Caco-2 (cell line): ENCODE data around the gene MRPL40. TPM values are rescaled to one million over a fixed set of nuclear protein-coding genes. Genes with fewer than 3 reads are reported as not detected.
A peak's percentile ranks its signal among the peaks of the same experiment; 100 is the strongest.

Source experiments
- BruUV-seq: library from RNA; stranded (reverse); fragments of 400-500 nt; replicated peaks from 2 replicates; lab custom pipeline; 2021; lab: Mats Ljungman, UMichigan
- CTCF ChIA-PET: fragments of 300-600 bp; sonication (Branson Sonifier 250); formaldehyde crosslinking; loops from one replicate; lab custom pipeline; 2022; ENCODE audit warnings: antibody characterized with exemption; lab: Charles Lee
- POLR2A ChIA-PET: fragments of 300-600 bp; sonication (Branson Sonifier 250); formaldehyde crosslinking; loops from one replicate; lab custom pipeline; 2022; ENCODE audit warnings: antibody characterized with exemption; lab: Charles Lee
- DNase-seq, 2 experiments: peaks; one replicate each; pipeline versions ENCODE4 v3.0.0 to v3.0.0-alpha.2; 2020 to 2022
- H3K27me3 ChIP-seq: replicated peaks from 2 replicates; pipeline ENCODE4 v1.6.0; 2011; ENCODE audit warnings: low read length; ENCODE audit not compliant: control insufficient read depth, insufficient read depth
- H3K36me3 ChIP-seq: 2 replicates; pipeline ENCODE4 v1.5.1; 2011; ENCODE audit warnings: low read length; ENCODE audit not compliant: control insufficient read depth, insufficient read depth
- H3K4me1 ChIP-seq: fragments of 250-450 bp; sonication (Bioruptor Pico); 2 replicates; pipeline ENCODE4 v1.5.1; 2020; ENCODE audit warnings: mild to moderate bottlenecking
- H3K4me3 ChIP-seq: 2 replicates; pipeline ENCODE4 v1.5.1; 2011; ENCODE audit warnings: low read depth, mild to moderate bottlenecking, control low read depth, low read length
- H3K9me3 ChIP-seq: fragments of 250-450 bp; sonication (Bioruptor Pico); 2 replicates; pipeline ENCODE4 v1.5.1; 2020; ENCODE audit warnings: mild to moderate bottlenecking, moderate library complexity
- H3K27ac Mint-ChIP-seq: one replicate; pipeline ENCODE4 v1.8.0; 2022; ENCODE audit warnings: mixed read lengths; ENCODE audit not compliant: unreplicated experiment
- H3K27me3 Mint-ChIP-seq: one replicate; pipeline ENCODE4 v1.8.0; 2022; ENCODE audit warnings: mixed read lengths; ENCODE audit not compliant: insufficient read depth, unreplicated experiment
- H3K36me3 Mint-ChIP-seq: one replicate; pipeline ENCODE4 v1.8.0; 2022; ENCODE audit warnings: mild to moderate bottlenecking, mixed read lengths; ENCODE audit not compliant: insufficient read depth, unreplicated experiment
- H3K4me1 Mint-ChIP-seq: one replicate; pipeline ENCODE4 v1.8.0; 2022; ENCODE audit warnings: low read depth, mixed read lengths; ENCODE audit not compliant: unreplicated experiment
- H3K4me3 Mint-ChIP-seq: one replicate; pipeline ENCODE4 v1.8.0; 2022; ENCODE audit warnings: mild to moderate bottlenecking, moderate library complexity, mixed read lengths; ENCODE audit not compliant: unreplicated experiment
- H3K9me3 Mint-ChIP-seq: one replicate; pipeline ENCODE4 v1.8.0; 2022; ENCODE audit warnings: mixed read lengths; ENCODE audit not compliant: unreplicated experiment
- CTCF ChIP-seq, 2 experiments: fragments of 200-600 bp in 1 of 2; IDR thresholded peaks; 1 replicate in 1 of 2; 2 replicates in 1 of 2; pipeline versions ENCODE4 v1.5.1 to v1.8.0; 2011 to 2022; ENCODE audit warnings: antibody characterized with exemption in 1 of 2, control low read depth in 1 of 2, inconsistent platforms in 1 of 2, low read depth in 1 of 2, low read length in 1 of 2, mild to moderate bottlenecking in 1 of 2, moderate library complexity in 1 of 2; ENCODE audit not compliant: insufficient read depth in 1 of 2, severe bottlenecking in 1 of 2, unreplicated experiment in 1 of 2
- intact Hi-C: fragments of 100-400 bp; cut with micrococcal nuclease; formaldehyde crosslinking; loops from one replicate; pipeline ENCODE4 v1.10.0; 2022; ENCODE audit not compliant: unreplicated experiment
- total RNA-seq: library from RNA; stranded (reverse); gene quantifications from 2 replicates; pipeline ENCODE4 v1.2.3, GENCODE V29; 2022

Gene MRPL40
- total RNA-seq, 1 experiment from 2014 or later: 42.7 TPM

GRCh38 chr22:19463008-19463407 is 30.7 kb downstream of the MRPL40 start:
- Mint-ChIP-seq H3K4me1 (no peaks in the 10 kb centered on the region), H3K36me3 (peaks cover 57% of the 10 kb centered on the region), H3K9me3 (no peaks in the 10 kb centered on the region), H3K27me3 (no peaks in the 10 kb centered on the region), H3K27ac (no peak overlapping the region), H3K4me3 (no peak overlapping the region)
- H3K9me3 ChIP-seq: no peaks in the 10 kb centered on the region
- no peak overlapping the region for H3K4me3 ChIP-seq
- intact Hi-C loops: no loop called here
- TSS peak; percentile 8 for BruUV-seq
- no peak for DNase-seq
- peaks cover 4% of the 10 kb centered on the region for H3K36me3 ChIP-seq
- no peaks in the 10 kb centered on the region for H3K4me1 ChIP-seq
- ChIA-PET CTCF (no interaction called here), POLR2A (no interaction called here)
- no peaks in the 10 kb centered on the region for H3K27me3 ChIP-seq
- no peak for TF ChIP-seq CTCF (IDR thresholded peaks at IDR 0.05; ENCODE audit: insufficient read depth in 1 of 2, low read depth in 1 of 2, low read length in 1 of 2, severe bottlenecking in 1 of 2, unreplicated experiment in 1 of 2)

- no peaks in the 10 kb centered on the region for H3K27me3 Mint-ChIP-seq
- CTCF ChIA-PET: no interaction called here
Observed at GRCh38 chr22:19463491-19464469, 31.4 kb downstream of the MRPL40 start.

GRCh38 chr22:19464546-19464945 is 32.2 kb downstream of the MRPL40 start:
- no peak overlapping the region for H3K4me3 Mint-ChIP-seq
- no peak for TF ChIP-seq CTCF (IDR thresholded peaks at IDR 0.05; ENCODE audit: insufficient read depth in 1 of 2, low read depth in 1 of 2, low read length in 1 of 2, severe bottlenecking in 1 of 2, unreplicated experiment in 1 of 2)
- peaks cover 54% of the 10 kb centered on the region for H3K36me3 Mint-ChIP-seq
- H3K27ac Mint-ChIP-seq: no peak overlapping the region
- intact Hi-C loops: no loop called here
- H3K4me1 Mint-ChIP-seq: no peaks in the 10 kb centered on the region
- Histone ChIP-seq H3K27me3 (no peaks in the 10 kb centered on the region), H3K4me3 (no peak overlapping the region), H3K9me3 (no peaks in the 10 kb centered on the region), H3K36me3 (peaks cover 6% of the 10 kb centered on the region), H3K4me1 (no peaks in the 10 kb centered on the region)
- no peaks in the 10 kb centered on the region for H3K27me3 Mint-ChIP-seq
- POLR2A ChIA-PET: no interaction called here
- CTCF ChIA-PET: no interaction called here
- H3K9me3 Mint-ChIP-seq: no peaks in the 10 kb centered on the region
- DNase-seq: no peak
- no TSS peak for BruUV-seq

More at GRCh38 chr22:19463491-19464469, 31.4 kb downstream of the MRPL40 start:
- POLR2A ChIA-PET: interaction anchor here (0.6 kb wide), 1 partner anchor 87 kb away, joined by 4 read pairs; no protein-coding TSS in a partner anchor
- H3K9me3 ChIP-seq: no peaks in the 10 kb centered on the region
- intact Hi-C loops: no loop called here
- Mint-ChIP-seq H3K36me3 (peaks cover 60% of the 10 kb centered on the region), H3K4me3 (no peak overlapping the region), H3K9me3 (no peaks in the 10 kb centered on the region), H3K27ac (no peak overlapping the region), H3K4me1 (no peaks in the 10 kb centered on the region)
- BruUV-seq: no TSS peak
- no peak overlapping the region for H3K4me3 ChIP-seq
- H3K27me3 ChIP-seq: no peaks in the 10 kb centered on the region
- no peak for TF ChIP-seq CTCF (IDR thresholded peaks at IDR 0.05; ENCODE audit: insufficient read depth in 1 of 2, low read depth in 1 of 2, low read length in 1 of 2, severe bottlenecking in 1 of 2, unreplicated experiment in 1 of 2)
- DNase-seq: no peak
- peaks cover 4% of the 10 kb centered on the region for H3K36me3 ChIP-seq
- no peaks in the 10 kb centered on the region for H3K4me1 ChIP-seq
